A673 (cell line): ENCODE data around the gene ZNF91. TPM values are rescaled to one million over a fixed set of nuclear protein-coding genes. Genes with fewer than 3 reads are reported as not detected.

Experiments
- BruUV-seq: library from RNA; stranded (reverse); fragments of 400-500 nt; replicated peaks from 2 replicates; lab custom pipeline; 2021; lab: Mats Ljungman, UMichigan
- CTCF ChIA-PET: fragments of 300-600 bp; sonication (Branson Sonifier 250); formaldehyde crosslinking; loops from one replicate; lab custom pipeline; 2022; ENCODE audit warnings: antibody characterized with exemption; lab: Charles Lee
- POLR2A ChIA-PET: fragments of 300-600 bp; sonication (Branson Sonifier 250); formaldehyde crosslinking; loops from one replicate; lab custom pipeline; 2022; ENCODE audit warnings: antibody characterized with exemption; ENCODE audit not compliant: low non-redundant PET; lab: Charles Lee
- DNase-seq: peaks from one replicate; pipeline ENCODE4 v3.0.0-alpha.2; 2015; ENCODE audit warnings: low spot score
- H3K27ac ChIP-seq: fragments of 200-600 bp; sonication (generic); 2 replicates; pipeline ENCODE4 v1.5.1; 2016; ENCODE audit warnings: mixed run types, low read depth, mild to moderate bottlenecking, mixed read lengths, antibody characterized with exemption, low read length; ENCODE audit not compliant: poor library complexity, severe bottlenecking
- H3K27me3 ChIP-seq: fragments of 200-600 bp; sonication (generic); replicated peaks from 2 replicates; pipeline ENCODE4 v1.6.1; 2017; ENCODE audit warnings: mixed run types, low read depth, mild to moderate bottlenecking, mixed read lengths, antibody characterized with exemption, low read length; ENCODE audit not compliant: insufficient read depth, poor library complexity
- H3K36me3 ChIP-seq: fragments of 200-600 bp; sonication (generic); 2 replicates; pipeline ENCODE4 v1.6.1; 2016; ENCODE audit warnings: mixed run types, mild to moderate bottlenecking, mixed read lengths, antibody characterized with exemption, low read length; ENCODE audit not compliant: insufficient read depth, poor library complexity, severe bottlenecking
- H3K4me1 ChIP-seq: fragments of 200-600 bp; sonication (generic); 2 replicates; pipeline ENCODE4 v1.6.1; 2017; ENCODE audit warnings: mixed run types, mild to moderate bottlenecking, mixed read lengths, antibody characterized with exemption, low read length; ENCODE audit not compliant: insufficient read depth, poor library complexity, severe bottlenecking
- H3K4me3 ChIP-seq: fragments of 200-600 bp; sonication (generic); 2 replicates; pipeline ENCODE4 v1.5.1; 2016; ENCODE audit warnings: low read depth, mixed run types, mild to moderate bottlenecking, mixed read lengths, low read length; ENCODE audit not compliant: poor library complexity, severe bottlenecking
- H3K9me3 ChIP-seq: fragments of 200-600 bp; sonication (generic); 2 replicates; pipeline ENCODE4 v1.6.1; 2016; ENCODE audit warnings: mixed run types, low read depth, mild to moderate bottlenecking, mixed read lengths, antibody characterized with exemption, low read length; ENCODE audit not compliant: poor library complexity, severe bottlenecking
- EZH2 ChIP-seq: fragments of 200-600 bp; sonication (generic); IDR thresholded peaks from 2 replicates; pipeline ENCODE4 v1.6.1; 2017; ENCODE audit warnings: borderline replicate concordance, low read depth, mild to moderate bottlenecking, mixed read lengths, antibody characterized with exemption, low read length; ENCODE audit not compliant: poor library complexity, severe bottlenecking
- intact Hi-C: fragments of 100-400 bp; cut with micrococcal nuclease; formaldehyde crosslinking; loops from one replicate; pipeline ENCODE4 v1.10.0; 2022; ENCODE audit not compliant: unreplicated experiment
- total RNA-seq: library from RNA; stranded (reverse); gene quantifications from 2 replicates; pipeline ENCODE4 v1.2.3, GENCODE V29; 2021
- TF ChIP-seq, protein P1 (sequence below): fragments of 300-800, 200-600 bp; sonication (generic); conservative IDR thresholded peaks from 2 replicates; pipeline ENCODE4 v1.5.1; 2017; ENCODE audit warnings: low read depth, mild to moderate bottlenecking, antibody characterized with exemption, low read length, moderate library complexity, mixed read lengths

Gene ZNF91
- total RNA-seq, 1 experiment from 2014 or later = 8.9 TPM

DNA sequence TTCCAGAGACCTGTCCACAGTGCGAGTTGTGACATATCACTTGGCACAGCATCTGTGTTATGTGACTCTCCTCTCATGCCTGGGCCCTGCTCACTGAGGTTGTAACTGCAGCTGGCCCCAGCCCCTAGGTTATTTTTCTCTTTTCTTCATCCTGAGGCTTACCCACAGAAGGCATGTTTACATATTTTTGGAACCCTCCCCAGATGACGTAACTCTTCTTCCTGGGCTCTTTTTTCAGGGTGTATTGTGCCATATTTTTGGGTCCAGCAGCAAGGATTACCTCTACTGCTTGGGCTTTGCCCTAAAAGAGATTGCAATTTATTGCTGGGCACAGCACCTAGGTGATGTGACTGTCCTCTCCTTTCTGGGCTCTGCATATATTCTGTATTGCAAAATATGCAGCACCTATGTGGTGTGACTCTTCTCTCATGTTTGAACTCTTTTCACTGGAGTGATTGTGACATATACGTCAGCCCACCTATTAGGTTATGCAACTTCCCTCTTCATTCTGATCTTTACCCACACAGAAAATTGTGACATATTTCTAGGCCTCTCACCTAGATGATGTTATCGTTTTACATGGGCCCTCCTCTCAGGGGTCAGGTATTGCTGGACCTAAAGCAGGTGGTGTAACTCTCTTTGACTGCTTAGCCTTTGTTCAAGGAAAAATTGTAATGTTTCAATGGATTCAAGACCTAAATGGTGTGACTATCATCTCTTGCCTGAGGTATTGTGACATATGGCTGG lies 80.6 kb downstream of the ZNF91 start:
- no peak overlapping the region for H3K4me3 ChIP-seq
- CTCF ChIA-PET = no interaction called here
- no peaks in the 10 kb centered on the region for H3K27me3 ChIP-seq
- no peak overlapping the region for H3K27ac ChIP-seq
- POLR2A ChIA-PET = no interaction called here
- no peak for DNase-seq
- BruUV-seq = no TSS peak
- H3K4me1 ChIP-seq = no peaks in the 10 kb centered on the region
- TF ChIP-seq, protein P1, sequence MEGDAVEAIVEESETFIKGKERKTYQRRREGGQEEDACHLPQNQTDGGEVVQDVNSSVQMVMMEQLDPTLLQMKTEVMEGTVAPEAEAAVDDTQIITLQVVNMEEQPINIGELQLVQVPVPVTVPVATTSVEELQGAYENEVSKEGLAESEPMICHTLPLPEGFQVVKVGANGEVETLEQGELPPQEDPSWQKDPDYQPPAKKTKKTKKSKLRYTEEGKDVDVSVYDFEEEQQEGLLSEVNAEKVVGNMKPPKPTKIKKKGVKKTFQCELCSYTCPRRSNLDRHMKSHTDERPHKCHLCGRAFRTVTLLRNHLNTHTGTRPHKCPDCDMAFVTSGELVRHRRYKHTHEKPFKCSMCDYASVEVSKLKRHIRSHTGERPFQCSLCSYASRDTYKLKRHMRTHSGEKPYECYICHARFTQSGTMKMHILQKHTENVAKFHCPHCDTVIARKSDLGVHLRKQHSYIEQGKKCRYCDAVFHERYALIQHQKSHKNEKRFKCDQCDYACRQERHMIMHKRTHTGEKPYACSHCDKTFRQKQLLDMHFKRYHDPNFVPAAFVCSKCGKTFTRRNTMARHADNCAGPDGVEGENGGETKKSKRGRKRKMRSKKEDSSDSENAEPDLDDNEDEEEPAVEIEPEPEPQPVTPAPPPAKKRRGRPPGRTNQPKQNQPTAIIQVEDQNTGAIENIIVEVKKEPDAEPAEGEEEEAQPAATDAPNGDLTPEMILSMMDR = no peak
- TF ChIP-seq EZH2 = no peak
- H3K9me3 ChIP-seq = peaks cover 9% of the 10 kb centered on the region
- intact Hi-C loops = no loop called here
- H3K36me3 ChIP-seq = no peaks in the 10 kb centered on the region

DNA sequence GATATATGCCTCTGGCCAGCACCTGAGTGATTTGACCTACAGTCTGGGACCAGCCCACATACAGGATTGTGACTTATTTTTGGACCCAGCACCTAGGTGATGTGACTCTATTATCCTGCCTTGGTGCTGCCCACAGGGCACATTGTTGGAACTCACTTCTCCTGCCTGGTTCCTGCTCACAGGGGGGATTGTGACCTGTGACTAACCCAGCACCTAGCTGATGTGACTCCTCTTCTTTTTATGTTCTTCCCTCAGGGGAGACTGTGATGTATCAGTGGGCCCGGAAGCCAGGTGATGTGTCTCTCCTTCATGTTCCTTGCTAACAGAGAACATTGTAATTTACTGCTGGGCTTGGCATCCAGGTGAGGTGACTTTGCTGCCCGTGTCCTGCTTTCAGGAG lies 82.1 kb downstream of the ZNF91 start:
- CTCF ChIA-PET = no interaction called here
- no TSS peak for BruUV-seq
- TF ChIP-seq EZH2 = no peak
- TF ChIP-seq, protein P1 = no peak
- intact Hi-C loops = no loop called here
- no peak for DNase-seq
- Histone ChIP-seq H3K27me3 (no peaks in the 10 kb centered on the region), H3K4me3 (no peak overlapping the region), H3K4me1 (no peaks in the 10 kb centered on the region), H3K27ac (no peak overlapping the region), H3K9me3 (peaks cover 18% of the 10 kb centered on the region), H3K36me3 (no peaks in the 10 kb centered on the region)
- POLR2A ChIA-PET = no interaction called here

DNA sequence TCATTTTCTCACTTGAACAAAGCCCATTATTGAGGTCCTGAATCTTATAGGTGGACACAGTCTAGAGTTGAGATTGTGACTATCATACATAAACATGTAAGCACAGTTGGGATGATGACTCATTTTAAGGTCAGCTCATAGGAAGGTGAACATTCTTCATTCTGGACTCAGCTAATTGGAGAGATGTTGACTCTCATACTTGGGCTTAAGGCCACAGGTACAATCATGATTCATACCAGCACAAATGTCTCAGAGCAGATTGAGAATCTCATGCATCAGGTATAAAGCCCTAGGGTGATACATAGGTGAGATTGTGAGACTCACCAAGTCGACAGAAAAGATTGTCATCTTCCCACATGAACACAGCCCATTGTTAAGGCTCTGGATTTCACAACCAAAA lies 82.8 kb downstream of the ZNF91 start:
- no peak for DNase-seq
- TF ChIP-seq, protein P1 = no peak
- TF ChIP-seq EZH2 = no peak
- Histone ChIP-seq H3K4me1 (no peaks in the 10 kb centered on the region), H3K9me3 (peaks cover 24% of the 10 kb centered on the region), H3K27me3 (no peaks in the 10 kb centered on the region), H3K27ac (no peak overlapping the region), H3K36me3 (no peaks in the 10 kb centered on the region), H3K4me3 (no peak overlapping the region)
- intact Hi-C loops = no loop called here
- ChIA-PET POLR2A (no interaction called here), CTCF (no interaction called here)
- no TSS peak for BruUV-seq
